OCI-LY3 (cell line): ENCODE data around the gene CDHR3.

Experiments
- EZH2phosphoT487 ChIP-seq: fragments of 200-600 bp; shearing (Covaris generic); IDR thresholded peaks from 2 replicates; pipeline ENCODE4 v1.6.1; 2018; ENCODE audit warnings: antibody characterized with exemption, mixed run types, low read depth
- TF ChIP-seq, protein P1 (sequence below): fragments of 200-600, 300-600 bp; sonication (generic); IDR thresholded peaks from 2 replicates; pipeline ENCODE4 v1.5.1; 2014; ENCODE audit warnings: antibody characterized with exemption, low read length, low read depth

DNA sequence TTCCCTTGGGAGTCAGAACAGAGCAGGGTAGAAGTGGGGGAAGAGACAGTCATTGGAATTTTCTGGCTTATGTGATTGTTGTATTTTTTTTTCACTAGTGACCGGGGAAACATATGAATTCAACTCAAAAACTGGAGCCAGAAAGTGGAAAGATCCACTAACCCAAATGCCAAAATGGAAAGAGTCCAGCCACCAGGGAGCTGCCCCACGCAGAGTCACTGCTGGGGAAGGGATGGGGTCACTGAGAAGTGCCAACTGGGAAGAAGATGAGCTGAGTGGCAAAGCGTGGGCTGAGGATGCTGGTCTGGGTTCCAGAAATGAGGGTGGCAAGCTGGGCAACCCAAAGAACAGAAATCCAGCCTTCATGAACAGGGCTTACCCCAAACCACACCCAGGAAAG lies 69.2 kb downstream of the CDHR3 start:
- TF ChIP-seq, protein P1, sequence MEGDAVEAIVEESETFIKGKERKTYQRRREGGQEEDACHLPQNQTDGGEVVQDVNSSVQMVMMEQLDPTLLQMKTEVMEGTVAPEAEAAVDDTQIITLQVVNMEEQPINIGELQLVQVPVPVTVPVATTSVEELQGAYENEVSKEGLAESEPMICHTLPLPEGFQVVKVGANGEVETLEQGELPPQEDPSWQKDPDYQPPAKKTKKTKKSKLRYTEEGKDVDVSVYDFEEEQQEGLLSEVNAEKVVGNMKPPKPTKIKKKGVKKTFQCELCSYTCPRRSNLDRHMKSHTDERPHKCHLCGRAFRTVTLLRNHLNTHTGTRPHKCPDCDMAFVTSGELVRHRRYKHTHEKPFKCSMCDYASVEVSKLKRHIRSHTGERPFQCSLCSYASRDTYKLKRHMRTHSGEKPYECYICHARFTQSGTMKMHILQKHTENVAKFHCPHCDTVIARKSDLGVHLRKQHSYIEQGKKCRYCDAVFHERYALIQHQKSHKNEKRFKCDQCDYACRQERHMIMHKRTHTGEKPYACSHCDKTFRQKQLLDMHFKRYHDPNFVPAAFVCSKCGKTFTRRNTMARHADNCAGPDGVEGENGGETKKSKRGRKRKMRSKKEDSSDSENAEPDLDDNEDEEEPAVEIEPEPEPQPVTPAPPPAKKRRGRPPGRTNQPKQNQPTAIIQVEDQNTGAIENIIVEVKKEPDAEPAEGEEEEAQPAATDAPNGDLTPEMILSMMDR: no peak
- TF ChIP-seq EZH2phosphoT487: no peak
